HG03378 (cell line): Measurements from ENCODE around the gene KRTAP1-3.
"Not testable (repeated sequence)": the region's sequence is repeated elsewhere in the genome, so short reads cannot be mapped to it uniquely, and the experiment has no call there.

Experiments used
- ATAC-seq: cut with Tn5 transposase; IDR thresholded peaks from one replicate; pipeline ENCODE4 v1.9.1; 2021; ENCODE audit warnings: mild to moderate bottlenecking, moderate library complexity; ENCODE audit not compliant: unreplicated experiment

The KRTAP1-3 gene

GRCh38 chr17:41012326-41013120 lies 22.2 kb downstream of the KRTAP1-3 start:
- no peak for ATAC-seq

GRCh38 chr17:41010441-41010840 lies 24.2 kb downstream of the KRTAP1-3 start:
- ATAC-seq: no peak

GRCh38 chr17:41009936-41010335 lies 24.7 kb downstream of the KRTAP1-3 start:
- ATAC-seq: no peak

- no peak for ATAC-seq
Measured at GRCh38 chr17:41009301-41009760, 25.3 kb downstream of the KRTAP1-3 start.

- no peak for ATAC-seq
Measured at GRCh38 chr17:41008811-41009210, 25.9 kb downstream of the KRTAP1-3 start, which contains the start of gene KRTAP3-1. TSS of gene KRTAP3-1 (minus strand) at chr17:41009128. CDS start at chr17:41009074, 54 bp downstream.

- ATAC-seq: no peak
Measured at GRCh38 chr17:41004397-41004796, 30.3 kb downstream of the KRTAP1-3 start.

GRCh38 chr17:41003926-41004325 lies 30.7 kb downstream of the KRTAP1-3 start:
- ATAC-seq: no peak

- ATAC-seq: no peak
Measured at GRCh38 chr17:41002814-41003213, 31.9 kb downstream of the KRTAP1-3 start.

- ATAC-seq: no peak
Measured at GRCh38 chr17:41001795-41002194, 32.9 kb downstream of the KRTAP1-3 start.

- ATAC-seq: not testable (repeated sequence)
Measured at GRCh38 chr17:40999563-40999962, 35.1 kb downstream of the KRTAP1-3 start, which contains the start of gene KRTAP3-2. TSS of gene KRTAP3-2 (minus strand) at chr17:40999906. CDS start at chr17:40999853, 53 bp downstream.

GRCh38 chr17:40997361-40997760 lies 37.3 kb downstream of the KRTAP1-3 start:
- no peak for ATAC-seq

GRCh38 chr17:40996829-40997228 lies 37.8 kb downstream of the KRTAP1-3 start:
- no peak for ATAC-seq

GRCh38 chr17:40995116-40995515 lies 39.6 kb downstream of the KRTAP1-3 start:
- no peak for ATAC-seq

GRCh38 chr17:40993839-40994238 lies 40.8 kb downstream of the KRTAP1-3 start, which contains the start of gene KRTAP3-3:
TSS of gene KRTAP3-3 (minus strand) at chr17:40994164. CDS start at chr17:40994097, 67 bp downstream.
- ATAC-seq: no peak

GRCh38 chr17:40993084-40993483 lies 41.6 kb downstream of the KRTAP1-3 start:
- no peak for ATAC-seq

- no peak for ATAC-seq
Measured at GRCh38 chr17:40992666-40993065, 42.0 kb downstream of the KRTAP1-3 start.

- ATAC-seq: no peak
Measured at GRCh38 chr17:40986920-40987319, 47.8 kb downstream of the KRTAP1-3 start.

GRCh38 chr17:40984226-40984625 lies 50.4 kb downstream of the KRTAP1-3 start, which contains the start of gene KRT40:
TSS of gene KRT40 (minus strand) at chr17:40984326. CDS start at chr17:40984273, 53 bp downstream.
- no peak for ATAC-seq
